NOMO-1 treated with DMSO at 0.1 percent for 48 hours (cell line): ENCODE measurements around the gene SIRPG.
"Not testable (repeated sequence)": the region's sequence is repeated elsewhere in the genome, so short reads cannot be mapped to it uniquely, and the experiment has no call there.

Experiments
- DNase-seq: peaks from one replicate; lab custom pipeline; 2025; ENCODE audit not compliant: unreplicated experiment; lab: John Stamatoyannopoulos, UW

Gene SIRPG

DNA sequence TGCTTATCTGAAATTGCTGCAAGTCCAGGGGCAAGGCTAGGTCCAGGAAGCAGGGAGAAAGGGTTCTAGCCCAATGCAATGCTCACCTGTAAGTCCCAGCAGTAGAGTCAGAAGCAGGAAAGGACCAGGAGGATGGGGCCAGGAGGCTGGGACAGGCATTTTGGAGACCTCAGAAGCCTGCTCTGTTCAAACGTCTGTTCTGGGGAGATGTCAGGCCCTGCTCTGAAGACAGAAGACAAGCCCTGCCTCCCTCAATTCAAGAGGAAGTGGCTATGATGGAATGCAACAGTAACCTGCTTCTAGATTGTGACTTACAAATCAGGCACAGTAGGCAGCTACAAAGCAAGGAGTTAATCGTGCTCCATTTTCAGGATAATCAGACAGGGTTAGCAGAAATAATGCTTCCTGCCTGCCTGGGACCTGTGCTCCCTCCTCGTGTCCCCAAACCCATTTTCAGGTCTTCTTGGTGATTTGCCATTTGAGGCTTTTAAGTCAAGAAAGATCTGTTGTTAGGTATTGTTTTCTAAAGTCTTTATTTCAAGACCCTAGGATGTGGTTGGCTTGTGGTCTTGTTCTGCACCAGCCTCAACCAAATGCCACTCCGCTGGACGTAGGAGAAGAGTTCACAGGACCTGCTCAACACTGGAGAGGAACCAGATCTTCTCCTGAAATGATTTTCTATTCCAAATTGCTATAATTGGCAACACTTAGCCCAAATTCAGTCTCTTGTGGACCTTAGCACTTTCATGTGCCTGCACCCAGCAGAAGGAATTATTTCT lies at the start of gene SIRPG:
Gene SIRPG, minus strand, starts transcription at position 224 of the 779 bp plus-strand sequence. Its CDS starts 65 bp downstream, at position 159.
- DNase-seq = peak; percentile 37

DNA sequence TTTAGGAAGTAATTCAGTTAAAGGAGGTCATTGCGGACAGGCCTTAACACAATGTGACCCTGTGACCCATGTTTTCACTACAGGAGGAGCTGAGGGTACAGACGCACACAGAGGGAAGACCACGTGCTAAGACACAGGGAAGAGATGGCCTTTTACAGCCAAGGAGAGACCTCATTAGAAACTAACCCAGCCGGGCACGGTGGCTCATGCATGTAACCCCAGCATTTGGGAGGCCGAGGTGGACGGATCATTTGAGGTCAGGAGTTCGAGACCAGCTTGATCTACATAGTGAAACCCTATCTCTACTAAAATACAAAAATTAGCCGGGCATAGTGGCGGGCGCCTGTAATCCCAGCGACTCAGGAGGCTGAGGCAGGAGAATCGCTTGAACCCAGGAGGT lies 49.3 kb upstream of the SIRPG start:
- not testable (repeated sequence) for DNase-seq

DNA sequence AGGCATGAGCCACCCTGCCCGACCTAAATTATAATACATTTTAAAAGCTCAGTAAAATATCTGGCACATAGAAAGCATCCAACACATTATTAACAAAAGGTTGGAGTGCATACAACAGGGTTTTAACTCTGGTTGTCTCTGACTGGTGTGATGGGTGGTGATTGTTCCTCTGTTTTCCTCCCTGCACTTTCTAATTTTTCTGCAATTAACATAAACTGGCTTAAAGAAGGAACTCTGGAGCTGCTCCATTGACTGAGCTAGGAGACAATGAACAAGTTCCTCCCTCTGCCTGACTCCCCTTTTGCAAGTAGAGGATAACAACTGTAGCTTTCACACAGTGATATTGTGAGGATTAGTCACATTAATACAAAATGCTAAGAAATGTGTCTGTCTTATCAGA lies 48.5 kb upstream of the SIRPG start:
- no peak for DNase-seq

DNA sequence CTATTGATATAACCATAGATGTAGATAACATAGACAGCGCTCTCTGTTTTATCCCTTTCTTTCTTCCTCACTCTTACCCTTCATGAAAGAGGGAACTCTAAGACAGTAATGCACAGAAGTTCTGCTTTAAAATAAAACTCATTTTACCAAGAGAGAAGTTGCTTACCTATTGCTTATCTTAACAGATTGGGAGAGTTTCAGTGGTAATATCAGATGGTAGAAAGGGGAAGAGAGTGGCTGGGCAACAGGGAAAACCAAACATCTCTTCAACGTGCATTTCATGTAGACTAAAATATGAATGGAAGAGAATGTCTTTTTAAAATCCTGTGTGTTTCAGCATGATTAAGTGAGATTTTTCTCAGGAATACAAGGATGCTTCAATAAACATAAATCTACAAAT lies 45.3 kb upstream of the SIRPG start:
- DNase-seq = peak; percentile 50

DNA sequence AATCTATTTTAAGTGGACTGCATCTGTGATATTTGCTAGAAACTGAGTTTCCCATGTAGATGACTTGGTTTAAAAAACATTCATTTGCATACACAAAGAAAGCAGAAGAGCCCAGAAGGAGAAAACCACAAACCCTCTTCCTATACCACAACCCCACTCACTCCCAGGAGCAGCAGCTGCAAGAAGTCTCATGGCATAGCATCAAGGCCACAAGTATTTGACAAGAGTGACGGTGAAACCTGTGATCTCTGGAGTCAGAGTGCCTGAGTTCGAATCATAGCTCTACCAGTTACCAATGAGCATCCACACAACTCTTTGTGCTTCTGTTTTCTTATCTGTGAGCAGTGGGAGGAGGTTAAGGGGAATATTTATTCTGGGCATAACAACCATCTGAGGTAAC lies 44.7 kb upstream of the SIRPG start:
- peak; percentile 91 for DNase-seq

DNA sequence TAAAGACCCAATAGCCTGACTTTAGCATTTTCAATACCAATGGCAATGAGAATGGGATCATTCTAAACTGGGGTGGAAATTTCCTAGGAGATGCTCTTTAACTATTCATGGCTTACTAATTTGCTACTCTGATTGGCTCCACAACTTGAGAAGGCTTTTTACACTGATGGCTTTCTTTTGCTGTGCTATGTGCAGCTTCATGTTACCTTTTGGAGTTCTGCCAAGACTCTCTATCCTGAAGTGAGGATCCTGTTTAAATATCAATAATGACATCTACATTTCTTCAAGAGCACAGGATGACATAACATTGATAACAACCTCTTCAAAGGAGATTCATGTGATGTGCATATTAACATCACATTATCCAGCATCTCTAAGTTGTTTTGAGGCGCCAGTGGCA lies 43.4 kb upstream of the SIRPG start:
- DNase-seq = no peak

DNA sequence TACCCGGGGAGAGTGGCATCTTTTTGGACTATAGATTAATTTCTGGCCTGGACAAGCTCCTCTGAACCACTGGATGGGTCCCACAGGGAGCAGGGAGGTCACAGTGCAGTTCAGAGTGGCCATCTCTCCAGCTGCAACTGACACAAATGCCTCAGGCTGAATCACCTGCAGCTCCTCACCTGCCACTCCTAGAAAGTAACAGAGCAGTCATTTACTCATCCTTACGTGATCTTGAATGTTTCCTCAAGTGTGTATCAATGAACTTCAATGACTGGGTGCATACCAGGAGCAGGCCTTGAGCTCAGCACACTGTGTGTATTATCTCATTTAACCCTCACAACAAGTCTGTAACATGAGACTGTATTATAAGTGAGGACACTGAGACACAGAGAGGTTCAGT lies 40.0 kb upstream of the SIRPG start:
- DNase-seq = no peak

DNA sequence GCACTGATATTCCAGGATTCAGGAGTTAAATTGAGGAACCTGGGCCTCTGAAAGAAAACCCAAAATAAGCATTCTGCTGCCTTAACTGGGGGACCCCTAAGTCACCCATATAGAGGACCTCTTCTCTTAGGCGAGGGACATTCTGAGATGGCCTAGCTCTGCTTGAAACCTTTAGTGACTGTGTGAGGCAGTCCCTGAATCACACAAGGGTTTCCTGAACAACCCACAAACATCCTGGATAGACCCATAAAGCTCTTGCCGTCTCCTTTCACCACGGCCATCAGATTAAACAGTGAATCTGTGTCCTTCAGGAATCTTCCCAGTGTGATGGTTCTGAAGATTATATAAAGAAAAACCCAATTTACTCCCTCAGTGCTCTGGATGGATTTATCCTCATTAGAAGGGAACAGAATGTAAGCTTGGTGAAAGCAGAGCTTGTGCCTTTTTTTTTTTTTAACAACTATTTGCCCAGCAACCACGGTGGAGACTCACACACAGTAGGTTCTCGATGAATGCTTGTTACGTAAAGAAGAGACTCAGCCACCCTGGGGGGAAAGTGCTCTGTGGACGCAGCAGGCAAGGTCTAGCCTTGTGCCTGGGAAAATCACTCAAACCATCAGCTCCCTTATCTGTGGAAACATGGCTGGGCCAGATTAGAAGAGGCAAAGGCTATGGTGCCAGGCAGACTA lies 39.1 kb upstream of the SIRPG start:
- DNase-seq = no peak

DNA sequence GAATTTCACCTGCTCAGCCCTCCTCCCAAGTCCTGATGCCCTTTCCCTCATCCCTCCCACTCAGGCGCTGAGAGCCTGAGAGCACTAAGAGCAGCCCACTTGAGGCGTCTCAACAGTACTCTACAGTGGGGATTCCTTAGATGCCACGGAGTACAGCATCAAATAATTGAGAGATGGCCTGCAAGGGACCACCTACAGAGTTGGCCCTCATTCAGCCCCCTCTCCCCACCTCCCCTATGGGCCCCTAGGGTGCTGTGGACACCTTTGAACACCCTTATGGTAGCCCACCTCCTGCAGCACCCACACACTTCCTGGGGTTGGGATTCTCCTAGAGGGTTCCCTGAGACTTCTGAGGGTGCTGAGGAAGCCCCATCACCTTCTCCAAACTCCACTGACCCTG lies 37.1 kb upstream of the SIRPG start:
- no peak for DNase-seq

DNA sequence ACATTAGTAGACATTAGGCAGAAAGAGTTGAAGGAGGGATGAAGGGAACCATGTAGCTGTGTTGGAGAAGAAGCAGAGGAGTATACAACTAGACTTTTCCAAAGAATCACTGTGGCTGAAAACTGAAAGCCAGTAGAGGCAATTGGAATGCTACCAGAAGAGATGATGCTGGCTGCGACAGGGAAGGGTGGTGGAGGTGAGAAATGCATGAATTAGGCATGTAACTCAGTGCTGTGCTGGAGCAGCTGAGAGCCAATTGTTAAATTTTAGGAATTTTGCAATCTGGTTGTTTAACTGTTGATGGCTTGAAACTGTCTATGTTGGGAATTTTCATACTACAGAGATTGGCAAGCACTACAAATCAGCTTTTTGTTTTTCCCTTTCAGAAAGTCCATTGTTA lies 35.8 kb upstream of the SIRPG start:
- no peak for DNase-seq

DNA sequence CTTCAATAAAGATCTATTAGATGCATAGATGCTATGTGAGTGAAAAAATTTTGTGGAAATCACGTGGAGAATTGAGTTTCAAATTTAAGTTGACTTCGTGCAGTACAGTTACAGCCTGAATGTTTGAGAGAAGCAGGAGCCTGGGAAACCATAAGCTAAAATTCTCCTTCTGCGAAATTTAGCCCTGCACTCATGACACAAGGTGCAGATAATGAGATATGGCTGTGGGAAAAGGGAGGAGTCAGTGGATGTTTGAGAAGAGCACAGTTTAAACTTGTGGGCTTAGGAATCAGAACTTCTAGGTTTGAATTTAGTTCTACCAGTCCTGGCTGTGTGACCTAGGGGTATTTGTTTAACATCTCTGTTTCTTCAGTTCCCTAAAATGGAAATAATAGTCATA lies 32.1 kb upstream of the SIRPG start:
- no peak for DNase-seq

DNA sequence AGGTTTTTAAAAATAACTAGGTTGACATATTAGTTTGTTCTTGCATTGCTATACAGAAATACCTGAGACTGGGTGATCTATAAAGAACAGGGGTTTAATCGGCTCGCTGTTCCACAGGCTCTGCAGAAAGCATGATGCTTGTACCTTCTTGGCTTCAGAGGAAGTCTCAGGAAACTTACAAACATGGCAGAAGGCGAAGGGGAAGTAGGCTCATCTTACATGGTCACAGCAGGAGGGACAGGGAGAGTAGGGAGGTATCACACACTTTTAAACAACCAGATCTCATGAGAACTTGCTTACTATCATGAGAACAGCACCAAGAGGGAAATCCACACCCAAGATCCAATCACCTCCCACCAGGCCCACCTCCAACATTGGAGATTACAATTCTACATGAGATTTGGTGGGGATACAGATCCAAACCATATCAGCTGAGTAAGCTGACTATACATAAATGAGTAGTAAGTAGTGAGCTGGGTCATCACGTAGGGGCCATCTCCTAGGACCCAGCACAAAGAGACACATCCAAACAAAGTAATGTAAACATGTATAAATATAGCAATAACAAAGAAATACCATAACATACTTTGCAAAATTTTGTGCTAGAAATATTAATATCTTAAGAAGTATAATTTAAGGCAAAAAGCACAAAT lies 31.4 kb upstream of the SIRPG start:
- DNase-seq = no peak

DNA sequence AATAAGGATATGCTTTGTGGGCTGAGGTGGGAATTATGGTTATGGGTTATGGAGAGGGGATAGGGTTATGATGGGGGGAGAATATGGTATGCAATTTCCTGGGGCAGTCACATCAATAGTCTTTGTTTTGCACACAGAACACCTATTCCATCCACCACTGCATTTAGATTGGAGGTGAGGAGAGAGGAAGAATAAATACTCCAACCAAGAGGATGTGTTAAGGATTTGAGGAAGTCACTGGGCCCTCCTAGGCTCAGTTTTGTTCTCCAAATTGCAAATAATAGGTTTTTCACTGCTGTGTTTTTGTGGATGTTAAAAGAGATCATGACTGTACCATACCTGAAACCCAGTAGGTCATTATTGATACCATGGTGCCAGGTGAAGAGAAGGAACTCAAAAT lies 29.5 kb upstream of the SIRPG start:
- no peak for DNase-seq

DNA sequence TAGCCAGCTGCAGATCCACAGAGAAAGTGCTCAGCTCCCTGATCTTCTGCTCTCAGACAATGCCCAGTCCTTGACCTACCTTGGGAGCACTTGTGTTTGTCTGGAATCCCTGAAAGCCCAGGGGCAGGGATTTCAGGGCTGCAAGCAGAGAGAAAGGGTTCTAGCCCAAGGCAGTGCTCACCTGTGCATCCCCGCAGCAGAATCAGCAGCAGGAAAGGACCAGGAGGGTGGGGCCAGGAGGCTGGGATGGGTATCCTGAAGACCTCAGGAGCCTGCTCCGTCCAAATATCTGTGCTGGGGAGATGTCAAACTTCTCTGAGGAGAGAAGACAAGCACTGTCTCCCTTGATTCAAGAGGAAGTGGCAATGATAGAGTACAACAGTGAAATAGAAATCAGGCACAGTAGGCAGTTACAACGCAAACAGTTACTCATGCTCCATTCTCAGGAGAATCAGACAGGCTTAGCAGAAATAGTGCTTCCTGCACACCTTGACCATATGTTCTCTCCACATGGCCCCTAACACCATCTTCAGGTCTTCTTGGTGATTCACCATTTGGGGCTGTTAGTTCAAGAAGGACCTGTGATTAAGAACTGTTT lies 28.7 kb upstream of the SIRPG start:
- DNase-seq = no peak

DNA sequence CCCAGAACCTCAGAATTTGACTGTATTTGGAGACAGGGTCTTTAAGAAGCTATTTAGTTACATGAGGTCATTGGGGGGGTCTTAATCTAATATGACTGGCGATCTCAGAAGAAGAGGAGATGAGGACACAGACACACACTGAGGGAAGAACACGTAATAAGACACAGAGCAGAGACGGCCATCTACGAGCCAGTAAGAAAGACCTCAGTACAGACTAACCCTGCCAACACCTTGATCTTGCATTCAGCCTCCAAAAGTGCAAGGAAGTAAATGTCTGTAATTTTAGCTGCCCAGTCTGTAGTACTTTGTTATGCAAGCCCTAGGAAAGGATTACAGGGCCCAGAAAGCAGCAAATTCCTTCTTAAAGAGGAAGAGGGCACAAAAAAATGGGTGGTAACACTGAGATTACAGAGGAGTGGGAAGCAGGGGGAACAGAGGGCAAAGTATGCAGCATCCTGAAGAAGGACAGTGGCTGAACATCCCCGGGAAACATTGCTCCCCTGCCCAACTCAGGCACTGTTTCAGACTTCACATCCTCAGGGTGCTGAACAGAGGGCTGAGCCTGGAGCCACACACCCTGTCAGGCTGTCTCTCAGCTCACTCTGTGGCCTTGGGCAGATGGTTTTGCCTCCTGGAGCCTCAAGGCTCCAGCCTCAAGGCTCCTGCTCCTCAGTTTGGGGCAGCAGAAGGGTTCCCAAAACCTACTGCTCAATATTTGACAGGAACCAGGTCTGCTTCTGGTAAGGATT lies 27.9 kb upstream of the SIRPG start:
- DNase-seq = peak; percentile 44

DNA sequence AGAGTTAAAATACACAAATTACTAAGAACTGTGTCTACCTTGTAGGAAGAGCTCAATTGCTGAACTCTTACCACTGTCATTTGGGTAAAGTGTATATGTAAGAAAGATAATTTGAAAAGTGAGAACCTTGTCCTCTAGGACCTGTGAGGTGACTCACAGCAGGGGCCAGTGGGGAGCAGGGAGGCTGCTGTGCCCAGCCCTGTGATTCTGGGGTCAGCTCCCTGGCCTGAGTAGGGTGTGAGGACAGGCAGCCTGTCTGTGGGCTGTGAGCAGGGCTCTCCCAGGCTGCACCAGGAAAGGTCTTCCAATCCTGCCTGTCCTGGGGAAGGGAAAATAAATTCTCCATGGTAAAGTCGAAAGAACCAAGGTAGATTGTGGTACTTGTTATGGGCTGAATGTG lies 27.3 kb upstream of the SIRPG start:
- DNase-seq = no peak

DNA sequence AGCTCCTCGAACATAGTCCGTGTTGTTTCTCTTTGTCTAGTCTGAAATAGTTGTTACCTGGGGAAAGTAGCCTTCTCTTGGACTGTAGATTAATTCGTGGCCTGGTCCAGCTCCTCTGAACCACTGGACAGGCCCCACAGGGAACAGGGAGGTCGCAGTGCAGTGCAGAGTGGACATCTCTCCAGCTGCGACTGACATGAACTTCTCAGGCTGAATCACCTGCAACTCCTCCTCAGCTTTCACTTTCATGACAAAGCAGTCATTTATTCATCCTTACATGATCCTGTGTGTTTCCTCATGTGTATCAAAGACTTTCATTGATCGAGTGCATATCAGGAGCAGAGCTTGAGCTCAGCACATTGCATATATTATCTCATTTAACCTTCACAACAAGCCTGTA lies 19.1 kb upstream of the SIRPG start:
- DNase-seq = no peak

DNA sequence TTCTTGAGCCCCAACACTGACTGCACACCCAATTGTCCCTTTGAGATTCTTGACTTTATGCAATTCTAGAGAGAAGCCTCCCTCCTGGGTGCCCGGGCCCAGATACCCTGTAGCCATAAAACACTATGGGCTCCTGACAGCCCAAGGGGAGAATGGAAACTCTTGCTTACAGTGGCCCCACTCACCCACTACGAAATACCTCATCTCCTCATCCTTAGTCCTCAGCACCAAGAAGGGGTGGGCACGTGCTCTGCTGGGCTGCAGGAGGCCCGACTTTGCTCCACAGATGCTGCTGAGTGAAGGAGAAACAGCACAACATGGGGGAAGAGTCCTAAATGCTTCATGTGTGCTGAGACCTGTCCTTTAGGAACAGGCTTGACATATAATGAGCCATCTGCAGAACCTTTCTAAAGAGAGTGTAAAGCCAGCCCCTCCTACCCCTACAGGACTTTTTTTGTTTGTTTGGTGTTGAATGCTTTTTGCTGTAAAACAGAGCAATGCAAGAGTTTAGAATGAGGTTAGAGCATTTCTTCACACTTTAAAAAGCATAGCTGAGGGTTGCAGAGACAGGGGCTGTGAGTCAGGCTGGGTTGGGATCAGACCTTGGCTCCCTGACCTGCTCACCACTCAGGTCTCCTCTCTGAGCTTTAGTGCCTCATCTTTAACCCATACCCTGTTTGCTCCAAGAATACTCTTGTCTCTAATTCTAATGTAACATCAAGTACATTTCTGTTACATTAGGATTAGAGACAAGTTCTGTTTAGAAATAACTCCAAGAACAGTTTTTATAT lies 17.6 kb upstream of the SIRPG start:
- DNase-seq = no peak

DNA sequence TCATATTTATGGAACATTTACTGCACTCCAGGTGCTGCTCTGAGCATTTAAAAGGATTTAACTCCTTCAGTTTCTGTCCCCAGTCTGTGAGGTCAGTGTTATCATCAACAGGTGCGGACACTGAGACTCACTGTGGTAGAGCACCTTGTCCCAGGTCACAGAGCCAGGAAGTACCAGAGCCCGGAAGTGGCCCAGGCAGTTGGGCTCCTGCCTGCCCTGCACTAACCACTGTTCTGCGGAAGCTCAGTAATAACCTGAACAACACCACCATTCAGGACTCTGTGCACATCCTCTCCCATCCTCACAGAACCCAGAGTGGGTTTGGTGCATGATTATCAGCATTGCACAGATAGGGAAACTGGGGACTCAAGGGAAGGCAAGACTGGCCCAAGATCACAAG lies 16.8 kb upstream of the SIRPG start:
- DNase-seq = no peak

DNA sequence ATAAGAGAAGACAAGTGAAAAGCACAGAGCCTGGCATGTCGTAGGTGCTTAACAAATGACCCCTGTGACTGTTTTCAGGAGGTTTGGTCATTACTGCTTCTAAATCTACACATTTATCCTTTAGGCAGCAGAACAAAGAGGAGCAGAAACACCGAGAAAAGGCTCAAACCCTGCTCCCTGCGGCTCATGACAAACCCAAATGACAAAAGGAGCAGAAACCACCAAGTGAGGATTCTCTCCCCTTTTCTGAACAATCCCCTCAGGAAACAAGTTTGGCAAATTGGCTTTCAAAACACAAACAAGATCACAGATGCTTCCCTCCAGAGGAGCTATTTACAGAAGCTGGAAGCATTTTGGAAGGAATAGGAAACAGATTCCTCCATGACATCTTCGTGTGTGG lies 15.8 kb upstream of the SIRPG start:
- no peak for DNase-seq
